HG03571 (cell line): ENCODE data around the gene SLAMF1.
A peak's percentile ranks its signal among the peaks of the same experiment; 100 is the strongest.
"Not testable (repeated sequence)": the region's sequence is repeated elsewhere in the genome, so short reads cannot be mapped to it uniquely, and the experiment has no call there.

Experiments used
- ATAC-seq: cut with Tn5 transposase; IDR thresholded peaks from one replicate; pipeline ENCODE4 v1.9.1; 2021; ENCODE audit not compliant: unreplicated experiment

The SLAMF1 gene

GRCh38 chr1:160607011-160607671 is 39.7 kb downstream of the SLAMF1 start:
- ATAC-seq, result peak; percentile 62

GRCh38 chr1:160606611-160607010 is 40.2 kb downstream of the SLAMF1 start:
- no peak for ATAC-seq

GRCh38 chr1:160605792-160606479 is 40.9 kb downstream of the SLAMF1 start:
- no peak for ATAC-seq

GRCh38 chr1:160605205-160605604 is 41.6 kb downstream of the SLAMF1 start:
- no peak for ATAC-seq

- no peak for ATAC-seq
Measured at GRCh38 chr1:160597705-160598104, 49.1 kb downstream of the SLAMF1 start.

GRCh38 chr1:160597051-160597450 is 49.8 kb downstream of the SLAMF1 start:
- no peak for ATAC-seq

- ATAC-seq, result no peak
Measured at GRCh38 chr1:160590488-160590887, 56.4 kb downstream of the SLAMF1 start.

GRCh38 chr1:160588468-160588867 is 58.4 kb downstream of the SLAMF1 start:
- ATAC-seq, result no peak

- ATAC-seq, result no peak
Measured at GRCh38 chr1:160584784-160585183, 62.1 kb downstream of the SLAMF1 start.

GRCh38 chr1:160582976-160583375 is 63.9 kb downstream of the SLAMF1 start:
- not testable (repeated sequence) for ATAC-seq

GRCh38 chr1:160581961-160582360 is 64.9 kb downstream of the SLAMF1 start:
- ATAC-seq, result no peak

GRCh38 chr1:160580221-160580812 is 66.5 kb downstream of the SLAMF1 start:
- no peak for ATAC-seq

GRCh38 chr1:160579216-160579701 is 67.6 kb downstream of the SLAMF1 start, which contains the start of gene CD84:
CD84 (minus strand) TSS chr1:160579496; CDS start chr1:160579437, 59 bp downstream.
- ATAC-seq, result no peak

GRCh38 chr1:160578525-160579191 is 68.2 kb downstream of the SLAMF1 start:
- ATAC-seq, result no peak

GRCh38 chr1:160578175-160578524 is 68.7 kb downstream of the SLAMF1 start:
- no peak for ATAC-seq

- ATAC-seq, result no peak
Measured at GRCh38 chr1:160577671-160578070, 69.2 kb downstream of the SLAMF1 start.

GRCh38 chr1:160576884-160577283 is 70.0 kb downstream of the SLAMF1 start:
- ATAC-seq, result no peak

GRCh38 chr1:160576390-160576789 is 70.5 kb downstream of the SLAMF1 start:
- ATAC-seq, result no peak

GRCh38 chr1:160575112-160575664 is 71.7 kb downstream of the SLAMF1 start:
- no peak for ATAC-seq

- no peak for ATAC-seq
Measured at GRCh38 chr1:160570840-160571239, 76.0 kb downstream of the SLAMF1 start.

GRCh38 chr1:160569806-160570205 is 77.0 kb downstream of the SLAMF1 start:
- no peak for ATAC-seq
